Liver (tissue), 3 donors: ENCODE results near the gene TIAM1.

Source experiments
- CTCF ChIP-seq: fragments of 150-350 bp; IDR thresholded peaks from 2 replicates; pipeline ENCODE4 v1.5.1; 2017; ENCODE audit warnings: improper control_type of control experiment, low read depth, low read length; ENCODE audit not compliant: missing input control
- RAD21 ChIP-seq, 2 donors: IDR thresholded peaks; 2 replicates each; pipeline ENCODE4 v1.6.1; 2016; ENCODE audit warnings: antibody characterized with exemption in 2 of 2, mild to moderate bottlenecking in 2 of 2
- SP1 ChIP-seq: IDR thresholded peaks from 2 replicates; pipeline ENCODE4 v1.6.1; 2018; ENCODE audit warnings: antibody characterized with exemption, mild to moderate bottlenecking
- TAF1 ChIP-seq: conservative IDR thresholded peaks from 2 replicates; pipeline ENCODE4 v1.6.1; 2016; ENCODE audit warnings: antibody characterized with exemption, mild to moderate bottlenecking
- TF ChIP-seq, protein P1 (sequence below): IDR thresholded peaks from 2 replicates; pipeline ENCODE4 v1.6.1; 2016; ENCODE audit warnings: antibody characterized with exemption, mild to moderate bottlenecking
- TF ChIP-seq, protein P2 (sequence below): IDR thresholded peaks from 2 replicates; pipeline ENCODE4 v1.6.1; 2016; ENCODE audit warnings: antibody characterized with exemption
- donor health status: healthy.
- donor health status: healthy.

DNA sequence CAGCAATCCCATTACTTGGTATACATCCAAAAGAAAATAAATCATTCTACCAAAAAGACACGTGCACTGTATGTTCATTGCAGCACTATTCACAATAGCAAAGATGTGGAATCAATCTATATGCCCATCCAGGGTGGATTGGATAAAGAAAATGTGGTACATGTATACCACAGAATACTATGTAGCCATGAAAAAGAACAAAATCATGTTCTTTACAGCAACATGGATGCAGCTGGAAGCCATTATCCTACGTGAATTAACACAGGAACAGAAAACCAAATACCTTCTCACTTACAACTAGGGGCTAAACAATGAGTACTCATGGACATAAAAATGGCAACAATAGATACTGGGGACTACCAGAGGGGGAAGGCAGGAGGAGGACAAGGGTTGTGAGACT, 147.3 kb downstream of the TIAM1 start:
- no peak for TF ChIP-seq CTCF
- no peak for TF ChIP-seq TAF1
- TF ChIP-seq SP1: no peak
- TF ChIP-seq, protein P1, sequence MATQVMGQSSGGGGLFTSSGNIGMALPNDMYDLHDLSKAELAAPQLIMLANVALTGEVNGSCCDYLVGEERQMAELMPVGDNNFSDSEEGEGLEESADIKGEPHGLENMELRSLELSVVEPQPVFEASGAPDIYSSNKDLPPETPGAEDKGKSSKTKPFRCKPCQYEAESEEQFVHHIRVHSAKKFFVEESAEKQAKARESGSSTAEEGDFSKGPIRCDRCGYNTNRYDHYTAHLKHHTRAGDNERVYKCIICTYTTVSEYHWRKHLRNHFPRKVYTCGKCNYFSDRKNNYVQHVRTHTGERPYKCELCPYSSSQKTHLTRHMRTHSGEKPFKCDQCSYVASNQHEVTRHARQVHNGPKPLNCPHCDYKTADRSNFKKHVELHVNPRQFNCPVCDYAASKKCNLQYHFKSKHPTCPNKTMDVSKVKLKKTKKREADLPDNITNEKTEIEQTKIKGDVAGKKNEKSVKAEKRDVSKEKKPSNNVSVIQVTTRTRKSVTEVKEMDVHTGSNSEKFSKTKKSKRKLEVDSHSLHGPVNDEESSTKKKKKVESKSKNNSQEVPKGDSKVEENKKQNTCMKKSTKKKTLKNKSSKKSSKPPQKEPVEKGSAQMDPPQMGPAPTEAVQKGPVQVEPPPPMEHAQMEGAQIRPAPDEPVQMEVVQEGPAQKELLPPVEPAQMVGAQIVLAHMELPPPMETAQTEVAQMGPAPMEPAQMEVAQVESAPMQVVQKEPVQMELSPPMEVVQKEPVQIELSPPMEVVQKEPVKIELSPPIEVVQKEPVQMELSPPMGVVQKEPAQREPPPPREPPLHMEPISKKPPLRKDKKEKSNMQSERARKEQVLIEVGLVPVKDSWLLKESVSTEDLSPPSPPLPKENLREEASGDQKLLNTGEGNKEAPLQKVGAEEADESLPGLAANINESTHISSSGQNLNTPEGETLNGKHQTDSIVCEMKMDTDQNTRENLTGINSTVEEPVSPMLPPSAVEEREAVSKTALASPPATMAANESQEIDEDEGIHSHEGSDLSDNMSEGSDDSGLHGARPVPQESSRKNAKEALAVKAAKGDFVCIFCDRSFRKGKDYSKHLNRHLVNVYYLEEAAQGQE: no peak
- TF ChIP-seq, protein P2, sequence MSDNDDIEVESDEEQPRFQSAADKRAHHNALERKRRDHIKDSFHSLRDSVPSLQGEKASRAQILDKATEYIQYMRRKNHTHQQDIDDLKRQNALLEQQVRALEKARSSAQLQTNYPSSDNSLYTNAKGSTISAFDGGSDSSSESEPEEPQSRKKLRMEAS: no peak
- no peak for TF ChIP-seq RAD21 (IDR thresholded peaks at IDR 0.05)
